ENCODE results near the gene ANKRD11.

DNA sequence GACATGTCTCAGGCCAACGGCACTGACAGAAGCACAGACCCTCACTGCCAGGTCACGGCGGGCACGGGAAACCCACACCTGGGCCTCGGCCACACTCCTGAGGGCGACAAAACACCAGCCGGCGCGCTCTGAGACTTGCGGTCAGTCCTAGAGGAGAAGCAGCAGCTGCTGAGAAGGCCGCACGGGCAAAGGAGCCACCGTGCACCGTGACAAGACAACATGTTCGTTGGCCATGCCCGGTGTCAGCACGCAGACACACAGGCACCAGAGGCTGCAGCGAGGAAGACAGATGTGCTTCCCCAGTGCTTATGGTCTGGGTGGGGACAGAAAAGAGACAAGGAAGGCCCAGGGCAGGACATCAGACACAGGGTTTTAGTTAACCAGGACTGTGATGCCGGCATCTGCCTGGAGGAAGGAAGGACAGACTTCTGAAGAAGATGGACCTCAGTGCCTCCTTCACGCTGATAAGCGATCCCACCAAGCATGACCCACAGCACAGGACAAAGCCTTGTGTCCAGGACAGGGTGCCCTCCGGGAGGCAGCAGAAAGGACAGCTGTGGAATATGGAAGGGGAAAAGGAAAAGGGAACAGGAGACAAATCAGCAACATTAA, 84.0 kb downstream of the ANKRD11 start:
- TF ChIP-seq, protein P1, sequence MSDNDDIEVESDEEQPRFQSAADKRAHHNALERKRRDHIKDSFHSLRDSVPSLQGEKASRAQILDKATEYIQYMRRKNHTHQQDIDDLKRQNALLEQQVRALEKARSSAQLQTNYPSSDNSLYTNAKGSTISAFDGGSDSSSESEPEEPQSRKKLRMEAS (IDR thresholded peaks at IDR 0.05; ENCODE audit: insufficient read depth, insufficient read length), result no peak
- TF ChIP-seq POLR2AphosphoS5 (IDR thresholded peaks at IDR 0.05; ENCODE audit: insufficient read depth, low read depth, low read length) (no peak), POLR2A (IDR thresholded peaks at IDR 0.05; ENCODE audit: low read depth, low read length) (no peak), JUN (IDR thresholded peaks at IDR 0.05; ENCODE audit: borderline replicate concordance, insufficient read depth, insufficient read length, low read depth) (no peak), FOS (IDR thresholded peaks at IDR 0.05; ENCODE audit: borderline replicate concordance, insufficient read depth, low read length) (no peak), EZH2 (IDR thresholded peaks at IDR 0.05; ENCODE audit: borderline replicate concordance, low read depth, low read length, severe bottlenecking) (no peak)
- TF ChIP-seq, protein P2, sequence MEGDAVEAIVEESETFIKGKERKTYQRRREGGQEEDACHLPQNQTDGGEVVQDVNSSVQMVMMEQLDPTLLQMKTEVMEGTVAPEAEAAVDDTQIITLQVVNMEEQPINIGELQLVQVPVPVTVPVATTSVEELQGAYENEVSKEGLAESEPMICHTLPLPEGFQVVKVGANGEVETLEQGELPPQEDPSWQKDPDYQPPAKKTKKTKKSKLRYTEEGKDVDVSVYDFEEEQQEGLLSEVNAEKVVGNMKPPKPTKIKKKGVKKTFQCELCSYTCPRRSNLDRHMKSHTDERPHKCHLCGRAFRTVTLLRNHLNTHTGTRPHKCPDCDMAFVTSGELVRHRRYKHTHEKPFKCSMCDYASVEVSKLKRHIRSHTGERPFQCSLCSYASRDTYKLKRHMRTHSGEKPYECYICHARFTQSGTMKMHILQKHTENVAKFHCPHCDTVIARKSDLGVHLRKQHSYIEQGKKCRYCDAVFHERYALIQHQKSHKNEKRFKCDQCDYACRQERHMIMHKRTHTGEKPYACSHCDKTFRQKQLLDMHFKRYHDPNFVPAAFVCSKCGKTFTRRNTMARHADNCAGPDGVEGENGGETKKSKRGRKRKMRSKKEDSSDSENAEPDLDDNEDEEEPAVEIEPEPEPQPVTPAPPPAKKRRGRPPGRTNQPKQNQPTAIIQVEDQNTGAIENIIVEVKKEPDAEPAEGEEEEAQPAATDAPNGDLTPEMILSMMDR (IDR thresholded peaks at IDR 0.05; ENCODE audit: extremely low read depth in 1 of 2, insufficient read depth in 1 of 2, low read depth in 1 of 2, low read length in 2 of 2), result no peak
